CD14-positive monocyte (primary cell): ENCODE measurements around the gene REL. TPM values are rescaled to one million over a fixed set of nuclear protein-coding genes. Genes with fewer than 3 reads are reported as not detected.
A peak's percentile ranks its signal among the peaks of the same experiment; 100 is the strongest.

ENCODE experiments used
- DNase-seq, 3 donors: peaks; one replicate each; pipeline ENCODE4 v3.0.0-alpha.2; 2011 to 2022
- H2AFZ ChIP-seq: 2 replicates; pipeline ENCODE4 v1.6.0; 2012; ENCODE audit warnings: mild to moderate bottlenecking, low read depth, low read length, inconsistent platforms; ENCODE audit not compliant: insufficient read depth, poor library complexity, severe bottlenecking
- H3K27ac ChIP-seq, 2 donors: 1 replicate in 1 of 2; 2 replicates in 1 of 2; pipeline ENCODE4 v1.5.1; 2012 to 2013; ENCODE audit warnings: low read length in 2 of 2, control low read depth in 1 of 2, inconsistent platforms in 1 of 2, low read depth in 1 of 2, mild to moderate bottlenecking in 1 of 2
- H3K27me3 ChIP-seq, 2 donors: one replicate each; pipeline versions ENCODE4 v1.6.0 to v1.6.1; 2011 to 2013; ENCODE audit warnings: low read length in 2 of 2; ENCODE audit not compliant: control insufficient read depth in 2 of 2, insufficient read depth in 2 of 2
- H3K36me3 ChIP-seq, 2 donors: replicated peaks in 1 of 2; 1 replicate in 1 of 2; 2 replicates in 1 of 2; pipeline versions ENCODE4 v1.5.1 to v1.6.1; 2012 to 2013; ENCODE audit warnings: low read length in 2 of 2, control low read depth in 1 of 2, inconsistent platforms in 1 of 2, mild to moderate bottlenecking in 1 of 2; ENCODE audit not compliant: insufficient read depth in 2 of 2, control insufficient read depth in 1 of 2
- H3K4me1 ChIP-seq, 2 donors: 1 replicate in 1 of 2; 2 replicates in 1 of 2; pipeline versions ENCODE4 v1.5.1 to v1.6.1; 2012 to 2013; ENCODE audit warnings: low read length in 2 of 2, control low read depth in 1 of 2, inconsistent platforms in 1 of 2, mild to moderate bottlenecking in 1 of 2, moderate library complexity in 1 of 2; ENCODE audit not compliant: insufficient read depth in 2 of 2, control insufficient read depth in 1 of 2
- H3K4me2 ChIP-seq: replicated peaks from 2 replicates; pipeline ENCODE3; 2012; ENCODE audit warnings: low read length, moderate library complexity, mild to moderate bottlenecking; ENCODE audit not compliant: poor library complexity, severe bottlenecking; ENCODE audit errors: extremely low read depth
- H3K4me3 ChIP-seq, 3 experiments: fragments of 200-600 bp in 1 of 3; sonication (generic) in 1 of 3; replicated peaks in 1 of 3; 1 replicate in 2 of 3; 2 replicates in 1 of 3; pipeline ENCODE4 v1.5.1; 2011 to 2013; ENCODE audit warnings: low read length in 3 of 3, mild to moderate bottlenecking in 3 of 3, control low read depth in 2 of 3, low read depth in 2 of 3, inconsistent platforms in 1 of 3, moderate library complexity in 1 of 3
- H3K79me2 ChIP-seq: 2 replicates; pipeline ENCODE4 v1.6.0; 2012; ENCODE audit warnings: mild to moderate bottlenecking, control low read depth, inconsistent platforms, low read length, moderate library complexity; ENCODE audit not compliant: insufficient read depth
- H3K9ac ChIP-seq: 2 replicates; pipeline ENCODE4 v1.6.0; 2017; ENCODE audit warnings: low read length, mild to moderate bottlenecking; ENCODE audit not compliant: insufficient read depth, poor library complexity, severe bottlenecking
- H3K9me3 ChIP-seq, 2 donors: replicated peaks in 1 of 2; 1 replicate in 1 of 2; 2 replicates in 1 of 2; pipeline versions ENCODE4 v1.5.1 to v1.6.1; 2012 to 2013; ENCODE audit warnings: low read length in 2 of 2, control low read depth in 1 of 2; ENCODE audit not compliant: control insufficient read depth in 1 of 2, insufficient read depth in 1 of 2
- H4K20me1 ChIP-seq: 2 replicates; pipeline ENCODE4 v1.6.0; 2012; ENCODE audit warnings: mild to moderate bottlenecking, low read length, control low read depth, moderate library complexity; ENCODE audit not compliant: insufficient read depth
- H3K27ac Mint-ChIP-seq, 7 donors: one replicate each; pipeline ENCODE4 v1.8.0; 2020; ENCODE audit warnings: mild to moderate bottlenecking in 7 of 7, mixed read lengths in 7 of 7, moderate library complexity in 6 of 7, inconsistent platforms in 2 of 7
- H3K27me3 Mint-ChIP-seq, 3 donors: one replicate each; pipeline ENCODE4 v1.8.0; 2021 to 2022; ENCODE audit warnings: low read depth in 3 of 3, mild to moderate bottlenecking in 3 of 3, mixed read lengths in 3 of 3, moderate library complexity in 3 of 3, inconsistent platforms in 1 of 3
- H3K36me3 Mint-ChIP-seq, 2 donors: one replicate each; pipeline ENCODE4 v1.8.0; 2020; ENCODE audit warnings: mixed read lengths in 2 of 2, inconsistent platforms in 1 of 2, mild to moderate bottlenecking in 1 of 2
- H3K4me1 Mint-ChIP-seq: one replicate; pipeline ENCODE4 v1.8.0; 2020; ENCODE audit warnings: mild to moderate bottlenecking, mixed read lengths
- H3K4me3 Mint-ChIP-seq, 2 donors: one replicate each; pipeline ENCODE4 v1.8.0; 2020; ENCODE audit warnings: mild to moderate bottlenecking in 2 of 2, mixed read lengths in 2 of 2, moderate library complexity in 1 of 2
- H3K9me3 Mint-ChIP-seq, 7 donors: one replicate each; pipeline ENCODE4 v1.8.0; 2020 to 2022; ENCODE audit warnings: mixed read lengths in 7 of 7, mild to moderate bottlenecking in 6 of 7, moderate library complexity in 6 of 7, inconsistent platforms in 2 of 7
- CTCF ChIP-seq: fragments of 200-600 bp; IDR thresholded peaks from one replicate; pipeline ENCODE4 v1.8.0; 2022; ENCODE audit warnings: antibody characterized with exemption, mild to moderate bottlenecking
- WGBS: methylation state at CpG from one replicate; pipeline ENCODE4 v1.1.5; 2013; ENCODE audit warnings: missing lambda C conversion rate; ENCODE audit not compliant: insufficient coverage; 5-methylcytosine and 5-hydroxymethylcytosine counted together
- intact Hi-C, 2 donors: fragments of 100-400 bp; cut with micrococcal nuclease; formaldehyde crosslinking; loops; one replicate each; pipeline versions ENCODE4 v1.15.0 to v1.15.1; 2023
- polyA plus RNA-seq, 3 donors: library from polyadenylated mRNA; depleted of rRNA in 1 of 3; unstranded in 2 of 3; stranded (reverse) in 1 of 3; fragments of 300-500 nt in 2 of 3; fragments of >200 nt in 1 of 3; fragmentation: Illumina TruSeq in 2 of 3; gene quantifications; 1 replicate in 2 of 3; 2 replicates in 1 of 3; pipeline ENCODE4 v1.2.3, GENCODE V29; 2012 to 2021

Gene REL
- polyA plus RNA-seq, 3 donors: 18.3 to 34.3 (median 20.3) TPM

GRCh38 chr2:60880643-60881046 lies 729 bp upstream of the REL start:
- Histone ChIP-seq H3K4me1 (peaks cover 12 to 18% of the 10 kb centered on the region in 2 donors), H3K27me3 (no peaks in the 10 kb centered on the region), H3K36me3 (no peaks in the 10 kb centered on the region), H3K27ac (peak overlapping the region; percentile 94 to 99), H3K9me3 (no peaks in the 10 kb centered on the region), H3K4me2 (peak overlapping the region; percentile 75), H3K79me2 (peaks cover 50% of the 10 kb centered on the region), H3K4me3 (peak overlapping the region; percentile 81 to 100 (median 82)), H3K9ac (peak overlapping the region; percentile 100), H2AFZ (peak overlapping the region; percentile 63), H4K20me1 (peaks cover 33% of the 10 kb centered on the region)
- intact Hi-C loops: loop anchor here in 1 of 2 donors (5.0 to 10.0 kb wide), 2 partner anchors 83 to 114 kb away; no protein-coding TSS in a partner anchor
- Mint-ChIP-seq H3K27ac (peak overlapping the region; percentile 89 to 98 (median 96)), H3K27me3 (peaks cover 0 to 4% (median 0%) of the 10 kb centered on the region in 3 donors), H3K4me1 (peaks cover 16% of the 10 kb centered on the region), H3K4me3 (peak overlapping the region; percentile 82 to 91), H3K9me3 (peaks cover 0 to 5% (median 1%) of the 10 kb centered on the region in 7 donors), H3K36me3 (peaks cover 4 to 9% of the 10 kb centered on the region in 2 donors)
- no peak for TF ChIP-seq CTCF
- peak in 1 of 3 donors; percentile 64 for DNase-seq
- 0% methylated on average over 2 of the region's 18 CpGs for WGBS

- H3K27me3 ChIP-seq: no peaks in the 10 kb centered on the region
These were observed 1.8 kb downstream of the REL start for GRCh38 chr2:60882971-60883753.

More at GRCh38 chr2:60882971-60883753, 1.8 kb downstream of the REL start:
- Mint-ChIP-seq H3K4me1 (peaks cover 33% of the 10 kb centered on the region), H3K9me3 (no peaks in the 10 kb centered on the region), H3K36me3 (peaks cover 9 to 12% of the 10 kb centered on the region in 2 donors), H3K27ac (peak overlapping the region; percentile 97 to 99 (median 98)), H3K4me3 (peak overlapping the region; percentile 97 to 99), H3K27me3 (peaks cover 0 to 4% (median 0%) of the 10 kb centered on the region in 3 donors)
- TF ChIP-seq CTCF: no peak
- Histone ChIP-seq H3K9me3 (no peaks in the 10 kb centered on the region), H3K27ac (peak overlapping the region; percentile 93 to 99), H2AFZ (no peak overlapping the region), H3K9ac (peak overlapping the region; percentile 100), H3K4me1 (peaks cover 21 to 43% of the 10 kb centered on the region in 2 donors), H3K36me3 (no peaks in the 10 kb centered on the region), H3K4me3 (peak overlapping the region; percentile 81 to 100 (median 82)), H3K79me2 (peaks cover 75% of the 10 kb centered on the region), H4K20me1 (peaks cover 59% of the 10 kb centered on the region), H3K4me2 (peak overlapping the region; percentile 75)
- intact Hi-C loops: loop anchor here in 1 of 2 donors (5.0 to 10.0 kb wide), 2 partner anchors 86 to 112 kb away; no protein-coding TSS in a partner anchor
- DNase-seq: peak; percentile 51 to 77 (median 68)
- WGBS: 0% methylated on average over 2 of the region's 8 CpGs
